GM12873 (cell line): ENCODE data around the gene RGMB.

ENCODE experiments used
- TF ChIP-seq, protein P1 (sequence below): IDR thresholded peaks from 2 replicates; pipeline ENCODE4 v1.5.1; 2012; ENCODE audit warnings: low read depth, mild to moderate bottlenecking, moderate library complexity, low read length, control low read depth; ENCODE audit not compliant: insufficient read depth; ENCODE audit errors: missing control alignments

Gene RGMB

DNA sequence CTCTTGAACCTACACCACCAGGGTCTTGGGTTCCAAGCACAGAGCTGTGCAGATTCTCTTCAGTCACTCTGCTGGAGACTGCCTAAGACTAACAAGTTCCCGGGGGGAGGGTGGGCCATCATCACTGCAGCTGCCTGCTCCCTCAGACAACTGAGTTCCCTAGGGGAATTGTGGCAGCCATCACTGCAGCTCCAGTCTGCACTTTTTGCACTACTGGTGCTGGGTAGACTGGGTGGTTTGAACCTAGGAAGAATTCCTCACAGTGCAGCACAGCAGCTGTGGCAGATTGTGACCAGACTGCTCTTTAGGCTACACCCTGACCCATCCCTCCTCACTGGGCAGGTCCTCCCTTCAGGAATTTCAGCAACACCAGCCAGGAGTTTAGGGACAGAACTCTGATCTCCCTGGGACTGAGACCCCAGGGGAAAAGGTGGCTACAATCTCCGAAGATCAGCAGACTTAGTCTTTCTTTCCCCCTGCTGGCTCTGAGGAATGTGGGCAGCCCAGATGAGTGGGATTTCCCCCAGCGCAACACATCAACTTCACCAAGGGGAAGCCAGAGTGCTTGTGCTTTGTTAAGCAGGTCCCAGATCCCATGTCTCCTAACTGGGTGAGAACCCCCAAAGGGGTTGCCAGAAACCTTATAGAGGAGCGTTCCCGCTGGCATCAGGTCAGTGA, 30.9 kb upstream of the RGMB start:
- TF ChIP-seq, protein P1, sequence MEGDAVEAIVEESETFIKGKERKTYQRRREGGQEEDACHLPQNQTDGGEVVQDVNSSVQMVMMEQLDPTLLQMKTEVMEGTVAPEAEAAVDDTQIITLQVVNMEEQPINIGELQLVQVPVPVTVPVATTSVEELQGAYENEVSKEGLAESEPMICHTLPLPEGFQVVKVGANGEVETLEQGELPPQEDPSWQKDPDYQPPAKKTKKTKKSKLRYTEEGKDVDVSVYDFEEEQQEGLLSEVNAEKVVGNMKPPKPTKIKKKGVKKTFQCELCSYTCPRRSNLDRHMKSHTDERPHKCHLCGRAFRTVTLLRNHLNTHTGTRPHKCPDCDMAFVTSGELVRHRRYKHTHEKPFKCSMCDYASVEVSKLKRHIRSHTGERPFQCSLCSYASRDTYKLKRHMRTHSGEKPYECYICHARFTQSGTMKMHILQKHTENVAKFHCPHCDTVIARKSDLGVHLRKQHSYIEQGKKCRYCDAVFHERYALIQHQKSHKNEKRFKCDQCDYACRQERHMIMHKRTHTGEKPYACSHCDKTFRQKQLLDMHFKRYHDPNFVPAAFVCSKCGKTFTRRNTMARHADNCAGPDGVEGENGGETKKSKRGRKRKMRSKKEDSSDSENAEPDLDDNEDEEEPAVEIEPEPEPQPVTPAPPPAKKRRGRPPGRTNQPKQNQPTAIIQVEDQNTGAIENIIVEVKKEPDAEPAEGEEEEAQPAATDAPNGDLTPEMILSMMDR = no peak

DNA sequence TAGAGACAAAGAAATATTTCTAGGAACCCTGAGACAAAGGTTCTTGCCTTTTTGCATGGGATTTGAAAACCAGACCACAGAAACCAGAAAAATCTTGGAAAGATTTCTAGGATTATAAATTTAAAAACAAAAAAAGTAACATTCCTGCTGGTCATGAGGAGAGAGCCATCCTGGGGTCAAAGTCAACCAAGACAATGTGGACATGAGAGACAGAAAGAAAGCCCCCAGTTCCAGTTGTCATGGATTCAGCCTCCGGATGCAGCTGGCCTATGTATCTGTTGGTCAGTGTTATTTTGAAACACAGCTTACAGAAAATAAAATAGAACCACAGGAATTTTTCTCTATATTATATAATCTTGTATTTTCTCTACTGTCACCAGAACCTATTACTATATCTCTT, 24.4 kb upstream of the RGMB start:
- TF ChIP-seq, protein P1 = no peak

DNA sequence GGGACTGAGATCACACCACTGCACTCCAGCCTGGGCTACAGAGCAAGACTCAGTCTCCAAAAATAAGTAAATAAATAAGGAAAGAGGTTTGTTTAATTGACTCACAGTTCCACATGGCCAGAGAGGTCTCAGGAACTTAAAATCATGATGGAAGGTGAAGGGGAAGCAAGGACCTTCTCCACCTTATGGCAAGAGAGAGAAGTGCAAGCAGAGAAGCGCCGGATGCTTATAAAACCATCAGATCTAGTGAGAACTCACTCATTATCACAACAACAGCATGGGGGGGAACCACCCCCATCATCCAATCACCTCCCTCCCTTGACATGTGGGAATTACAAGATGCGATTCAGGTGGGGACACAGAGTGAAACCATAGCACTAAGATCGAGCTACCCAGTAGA, 22.8 kb upstream of the RGMB start:
- TF ChIP-seq, protein P1 = peak; percentile 60

DNA sequence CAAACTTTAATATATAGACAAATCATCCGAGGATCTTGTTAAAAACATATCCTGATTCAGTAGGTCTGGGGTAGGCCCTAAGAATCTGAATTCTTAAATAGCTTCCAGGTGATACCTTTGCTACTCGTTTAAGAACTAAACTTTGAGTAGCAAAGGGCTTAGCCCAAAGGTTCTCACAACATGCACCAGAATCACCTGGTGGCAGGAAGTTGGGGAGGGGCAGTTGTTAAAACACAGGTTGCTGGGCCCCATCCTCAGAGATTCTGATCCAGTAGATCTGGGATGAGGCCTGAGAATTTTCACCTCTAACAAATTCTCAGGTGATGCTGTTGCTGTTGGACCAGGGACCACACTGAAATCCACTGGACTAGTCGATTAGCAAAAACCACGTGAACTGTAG, 20.0 kb upstream of the RGMB start:
- TF ChIP-seq, protein P1 = no peak

DNA sequence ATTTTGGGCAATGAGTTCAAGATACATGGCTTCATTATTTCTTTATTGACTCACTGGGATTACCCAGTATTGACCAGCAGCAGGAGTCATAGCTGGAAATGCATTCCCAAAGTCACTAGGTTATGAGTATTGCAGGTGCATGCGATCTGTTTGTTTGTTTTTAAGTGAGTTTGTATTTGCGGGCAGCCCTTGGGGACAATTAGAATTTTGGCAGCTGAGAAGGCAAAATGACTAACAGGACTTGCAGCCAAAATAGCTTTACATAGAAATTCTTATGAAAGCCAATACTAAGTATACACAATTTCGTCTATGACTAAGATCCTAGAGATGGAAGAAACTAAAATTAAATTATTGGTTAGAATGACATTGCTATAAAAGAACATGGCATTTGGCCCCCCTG, 18.1 kb upstream of the RGMB start:
- TF ChIP-seq, protein P1 = no peak

DNA sequence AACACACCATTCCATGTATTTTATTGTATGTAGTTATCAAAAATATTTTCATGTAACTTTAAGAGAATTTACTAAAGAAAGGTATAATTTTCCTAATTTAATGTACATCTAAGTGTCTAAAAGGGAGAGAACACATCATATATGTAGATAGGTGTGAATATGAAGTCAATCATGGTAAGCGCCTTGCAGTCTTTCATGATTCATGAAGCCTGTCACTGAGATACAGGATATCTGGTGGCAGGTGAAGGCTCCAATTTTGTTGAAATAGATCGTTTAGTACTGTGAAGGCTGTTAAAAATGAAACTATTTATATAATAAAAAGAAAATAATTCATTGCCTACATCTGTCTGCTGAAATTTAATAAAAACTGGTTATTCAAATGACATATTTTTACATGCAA, 15.5 kb upstream of the RGMB start:
- TF ChIP-seq, protein P1 = no peak

DNA sequence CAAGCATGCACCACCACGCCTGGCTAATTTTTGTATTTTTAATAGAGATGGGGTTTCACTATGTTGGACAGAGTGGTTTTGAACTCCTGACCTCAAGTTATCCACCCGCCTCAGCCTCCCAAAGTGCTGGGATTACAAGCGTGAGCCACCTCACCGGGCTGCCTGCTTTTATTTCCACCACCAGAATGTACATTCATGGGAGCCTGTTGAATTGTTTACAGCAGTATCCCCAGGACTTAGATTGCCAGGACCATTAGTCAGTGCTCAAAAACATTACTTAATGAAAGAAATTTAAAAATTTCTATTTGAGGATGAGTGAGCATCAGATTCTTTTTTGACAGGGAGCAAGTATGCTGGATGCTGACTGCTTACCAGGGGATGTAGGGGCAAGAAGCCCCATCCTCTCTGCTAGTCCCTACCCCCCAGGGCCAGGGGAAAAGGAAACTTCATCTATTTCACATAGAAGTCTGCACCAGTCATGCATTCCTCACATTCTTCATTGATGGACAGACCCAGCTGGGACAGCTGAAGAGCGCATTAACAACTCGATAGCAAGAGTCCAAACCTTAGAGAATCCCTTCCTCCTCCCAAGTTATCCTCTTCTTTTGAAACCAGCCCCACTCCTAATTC, 10.3 kb upstream of the RGMB start:
- TF ChIP-seq, protein P1 = no peak
